SH-SY5Y (cell line): ENCODE measurements around the gene NDUFS2.

Experiments used
- GATA2 ChIP-seq: IDR thresholded peaks from 2 replicates; pipeline ENCODE4 v1.6.1; 2011; ENCODE audit warnings: mild to moderate bottlenecking, low read depth, low read length
- GATA3 ChIP-seq: IDR thresholded peaks from 2 replicates; pipeline ENCODE4 v1.6.1; 2011; ENCODE audit warnings: low read depth, mild to moderate bottlenecking, low read length, moderate library complexity

GRCh38 chr1:161251579-161251978 is 49.4 kb downstream of the NDUFS2 start:
- TF ChIP-seq GATA2 (no peak), GATA3 (no peak)
